Thyroid gland (tissue), 4 donors: Measurements from ENCODE around the gene IQGAP2. TPM values are rescaled to one million over a fixed set of nuclear protein-coding genes. Genes with fewer than 3 reads are reported as not detected.

Source experiments
- DNase-seq, 2 donors: peaks; one replicate each; pipeline ENCODE4 v3.0.0-alpha.2; 2019
- H3K27ac ChIP-seq, 3 donors: fragments of 200-600 bp; sonication (generic); 1 replicate in 2 of 3; 2 replicates in 1 of 3; pipeline ENCODE4 v1.5.1; 2016 to 2019; ENCODE audit warnings: mild to moderate bottlenecking in 1 of 3, moderate library complexity in 1 of 3
- H3K27me3 ChIP-seq: fragments of 200-600 bp; sonication (generic); one replicate; pipeline ENCODE4 v1.5.1; 2019
- H3K36me3 ChIP-seq, 2 donors: fragments of 200-600 bp; sonication (generic); one replicate each; pipeline ENCODE4 v1.5.1; 2016 to 2019
- H3K4me1 ChIP-seq, 2 donors: fragments of 200-600 bp; sonication (generic); one replicate each; pipeline ENCODE4 v1.5.1; 2017 to 2019
- H3K4me3 ChIP-seq, 3 donors: fragments of 200-600 bp; sonication (generic); replicated peaks in 1 of 3; 1 replicate in 2 of 3; 2 replicates in 1 of 3; pipeline ENCODE4 v1.5.1; 2016; ENCODE audit warnings: mild to moderate bottlenecking in 1 of 3
- H3K9me3 ChIP-seq: fragments of 200-600 bp; sonication (generic); one replicate; pipeline ENCODE4 v1.5.1; 2017
- CTCF ChIP-seq, 6 experiments: fragments of 200-600 bp in 3 of 6; fragments of 450-650 bp in 3 of 6; sonication (generic) in 3 of 6; IDR thresholded peaks; one replicate each; pipeline ENCODE4 v1.5.1; 2016 to 2019; ENCODE audit warnings: antibody characterized with exemption in 6 of 6, mild to moderate bottlenecking in 2 of 6, inconsistent platforms in 1 of 6, moderate library complexity in 1 of 6
- POLR2A ChIP-seq, 2 donors: fragments of 450-650 bp; IDR thresholded peaks; one replicate each; pipeline ENCODE4 v1.6.1; 2017; ENCODE audit warnings: antibody characterized with exemption in 2 of 2, mild to moderate bottlenecking in 2 of 2, moderate library complexity in 1 of 2
- WGBS, 2 donors: methylation state at CpG; one replicate each; pipeline ENCODE4 v1.1.5; 2017; 5-methylcytosine and 5-hydroxymethylcytosine counted together
- intact Hi-C: fragments of 100-400 bp; cut with DNase I; formaldehyde crosslinking; loops from one replicate; pipeline ENCODE4 v1.15.1; 2023
- total RNA-seq, 4 donors: library from RNA; depleted of rRNA; stranded (reverse); fragments of >200 nt; gene quantifications; one replicate each; pipeline ENCODE4 v1.2.3, GENCODE V29; 2016

The IQGAP2 gene
- total RNA-seq, 4 donors from 2014 or later, result 55.1 to 85.5 (median 64.0) TPM

GRCh38 chr5:76669245-76669644, 266.2 kb downstream of the IQGAP2 start:
- no peak for DNase-seq
- no peaks in the 10 kb centered on the region for H3K9me3 ChIP-seq
- TF ChIP-seq CTCF (IDR thresholded peaks at IDR 0.05), result no peak
- no peak for TF ChIP-seq POLR2A (IDR thresholded peaks at IDR 0.05)
- H3K27ac ChIP-seq, result no peak overlapping the region
- no peak overlapping the region for H3K4me3 ChIP-seq
- H3K36me3 ChIP-seq, result no peaks in the 10 kb centered on the region
- H3K4me1 ChIP-seq, result no peaks in the 10 kb centered on the region
- H3K27me3 ChIP-seq, result no peaks in the 10 kb centered on the region
- intact Hi-C loops, result no loop called here
- 94 to 97% methylated on average over 5 of the region's 5 CpGs for WGBS, 2 donors

GRCh38 chr5:76670508-76670907, 267.4 kb downstream of the IQGAP2 start:
- no peaks in the 10 kb centered on the region for H3K4me1 ChIP-seq
- intact Hi-C loops, result no loop called here
- 86 to 92% methylated on average over 3 of the region's 3 CpGs for WGBS, 2 donors
- TF ChIP-seq CTCF (IDR thresholded peaks at IDR 0.05), result no peak
- H3K9me3 ChIP-seq, result no peaks in the 10 kb centered on the region
- no peaks in the 10 kb centered on the region for H3K27me3 ChIP-seq
- DNase-seq, result no peak
- no peak overlapping the region for H3K4me3 ChIP-seq
- H3K27ac ChIP-seq, result no peak overlapping the region
- H3K36me3 ChIP-seq, result no peaks in the 10 kb centered on the region

GRCh38 chr5:76672242-76672641, 269.2 kb downstream of the IQGAP2 start:
- H3K4me3 ChIP-seq, result no peak overlapping the region
- H3K9me3 ChIP-seq, result no peaks in the 10 kb centered on the region
- TF ChIP-seq CTCF (IDR thresholded peaks at IDR 0.05), result no peak
- no peak for TF ChIP-seq POLR2A (IDR thresholded peaks at IDR 0.05)
- H3K4me1 ChIP-seq, result no peaks in the 10 kb centered on the region
- no peak overlapping the region for H3K27ac ChIP-seq
- 77 to 88% methylated on average over 2 of the region's 2 CpGs for WGBS, 2 donors
- no peaks in the 10 kb centered on the region for H3K36me3 ChIP-seq
- intact Hi-C loops, result no loop called here
- no peaks in the 10 kb centered on the region for H3K27me3 ChIP-seq
- DNase-seq, result no peak

GRCh38 chr5:76673125-76673524, 270.0 kb downstream of the IQGAP2 start:
- no peaks in the 10 kb centered on the region for H3K27me3 ChIP-seq
- no peak overlapping the region for H3K4me3 ChIP-seq
- H3K36me3 ChIP-seq, result no peaks in the 10 kb centered on the region
- no peak for TF ChIP-seq CTCF (IDR thresholded peaks at IDR 0.05)
- no peak for TF ChIP-seq POLR2A (IDR thresholded peaks at IDR 0.05)
- H3K4me1 ChIP-seq, result no peaks in the 10 kb centered on the region
- no peaks in the 10 kb centered on the region for H3K9me3 ChIP-seq
- H3K27ac ChIP-seq, result no peak overlapping the region
- intact Hi-C loops, result no loop called here
- no peak for DNase-seq

- H3K4me1 ChIP-seq, result no peaks in the 10 kb centered on the region
- intact Hi-C loops, result no loop called here
- H3K27me3 ChIP-seq, result no peaks in the 10 kb centered on the region
- no peak overlapping the region for H3K27ac ChIP-seq
- no peak for DNase-seq
- TF ChIP-seq CTCF (IDR thresholded peaks at IDR 0.05) (no peak), POLR2A (IDR thresholded peaks at IDR 0.05) (no peak)
- no peak overlapping the region for H3K4me3 ChIP-seq
- H3K9me3 ChIP-seq, result no peaks in the 10 kb centered on the region
- WGBS, 2 donors, result 91 to 93% methylated on average over 8 of the region's 8 CpGs
- no peaks in the 10 kb centered on the region for H3K36me3 ChIP-seq
Measured at GRCh38 chr5:76674330-76675066, 271.4 kb downstream of the IQGAP2 start.
